ENCODE results near the gene GFRA1.

DNA sequence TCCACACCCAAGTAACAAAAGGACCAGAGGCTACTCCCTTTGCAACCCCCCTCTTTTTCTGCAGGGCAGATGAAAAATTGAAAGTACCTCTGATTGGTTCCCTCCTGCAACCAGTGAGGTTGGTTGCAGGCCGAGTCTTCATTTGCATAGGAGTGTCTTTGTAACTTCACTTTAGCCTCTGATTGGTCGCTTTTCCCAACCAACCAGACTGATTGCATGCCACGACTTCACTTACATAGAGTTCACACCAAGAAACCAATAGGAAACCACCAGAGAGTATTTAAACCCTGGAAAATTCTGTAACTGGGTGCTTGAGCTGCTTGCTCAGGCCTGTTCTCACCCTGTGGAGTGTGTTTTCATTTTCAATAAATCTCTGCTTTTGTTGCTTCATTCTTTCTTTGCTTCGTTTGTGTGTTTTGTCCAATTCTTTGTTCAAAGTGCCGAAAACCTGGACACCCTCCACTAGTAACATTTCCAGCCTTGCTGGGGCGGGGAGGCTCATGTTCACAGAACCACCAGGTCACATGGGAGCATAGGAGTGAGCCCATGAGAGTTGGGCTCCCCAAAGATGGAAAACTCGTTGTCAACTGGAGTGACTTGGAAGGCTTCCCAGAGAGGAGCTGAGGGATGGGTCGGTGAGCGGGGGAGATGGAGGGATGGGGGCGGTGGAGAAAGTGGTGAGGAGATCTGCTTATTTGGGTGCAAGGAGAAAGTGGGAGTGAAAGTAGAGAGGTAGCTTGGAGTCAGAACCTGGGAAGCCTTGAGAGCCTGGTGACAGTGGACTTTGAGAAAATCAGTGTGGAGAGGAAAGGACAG, 223.6 kb downstream of the GFRA1 start:
- TF ChIP-seq, protein P1, sequence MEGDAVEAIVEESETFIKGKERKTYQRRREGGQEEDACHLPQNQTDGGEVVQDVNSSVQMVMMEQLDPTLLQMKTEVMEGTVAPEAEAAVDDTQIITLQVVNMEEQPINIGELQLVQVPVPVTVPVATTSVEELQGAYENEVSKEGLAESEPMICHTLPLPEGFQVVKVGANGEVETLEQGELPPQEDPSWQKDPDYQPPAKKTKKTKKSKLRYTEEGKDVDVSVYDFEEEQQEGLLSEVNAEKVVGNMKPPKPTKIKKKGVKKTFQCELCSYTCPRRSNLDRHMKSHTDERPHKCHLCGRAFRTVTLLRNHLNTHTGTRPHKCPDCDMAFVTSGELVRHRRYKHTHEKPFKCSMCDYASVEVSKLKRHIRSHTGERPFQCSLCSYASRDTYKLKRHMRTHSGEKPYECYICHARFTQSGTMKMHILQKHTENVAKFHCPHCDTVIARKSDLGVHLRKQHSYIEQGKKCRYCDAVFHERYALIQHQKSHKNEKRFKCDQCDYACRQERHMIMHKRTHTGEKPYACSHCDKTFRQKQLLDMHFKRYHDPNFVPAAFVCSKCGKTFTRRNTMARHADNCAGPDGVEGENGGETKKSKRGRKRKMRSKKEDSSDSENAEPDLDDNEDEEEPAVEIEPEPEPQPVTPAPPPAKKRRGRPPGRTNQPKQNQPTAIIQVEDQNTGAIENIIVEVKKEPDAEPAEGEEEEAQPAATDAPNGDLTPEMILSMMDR (IDR thresholded peaks at IDR 0.05), result no peak
- TF ChIP-seq POLR2A (IDR thresholded peaks at IDR 0.05), result no peak
